ENCODE results near the gene ITFG1. TPM values are rescaled to one million over a fixed set of nuclear protein-coding genes. Genes with fewer than 3 reads are reported as not detected.
A peak's percentile ranks its signal among the peaks of the same experiment; 100 is the strongest.

The ITFG1 gene
- total RNA-seq, 6 experiments from 2014 or later, result 29.9 to 43.8 (median 39.2) TPM

GRCh38 chr16:47136099-47136842, 324.6 kb downstream of the ITFG1 start:
- DNase-seq, result no peak
- intact Hi-C loops (cut with DNase I), result no loop called here
- Histone ChIP-seq H3K36me3 (no peaks in the 10 kb centered on the region), H3K9me3 (no peaks in the 10 kb centered on the region), H3K4me3 (no peak overlapping the region), H3K27ac (no peak overlapping the region), H3K4me1 (no peaks in the 10 kb centered on the region), H3K27me3 (no peaks in the 10 kb centered on the region)
- TF ChIP-seq, protein P1, sequence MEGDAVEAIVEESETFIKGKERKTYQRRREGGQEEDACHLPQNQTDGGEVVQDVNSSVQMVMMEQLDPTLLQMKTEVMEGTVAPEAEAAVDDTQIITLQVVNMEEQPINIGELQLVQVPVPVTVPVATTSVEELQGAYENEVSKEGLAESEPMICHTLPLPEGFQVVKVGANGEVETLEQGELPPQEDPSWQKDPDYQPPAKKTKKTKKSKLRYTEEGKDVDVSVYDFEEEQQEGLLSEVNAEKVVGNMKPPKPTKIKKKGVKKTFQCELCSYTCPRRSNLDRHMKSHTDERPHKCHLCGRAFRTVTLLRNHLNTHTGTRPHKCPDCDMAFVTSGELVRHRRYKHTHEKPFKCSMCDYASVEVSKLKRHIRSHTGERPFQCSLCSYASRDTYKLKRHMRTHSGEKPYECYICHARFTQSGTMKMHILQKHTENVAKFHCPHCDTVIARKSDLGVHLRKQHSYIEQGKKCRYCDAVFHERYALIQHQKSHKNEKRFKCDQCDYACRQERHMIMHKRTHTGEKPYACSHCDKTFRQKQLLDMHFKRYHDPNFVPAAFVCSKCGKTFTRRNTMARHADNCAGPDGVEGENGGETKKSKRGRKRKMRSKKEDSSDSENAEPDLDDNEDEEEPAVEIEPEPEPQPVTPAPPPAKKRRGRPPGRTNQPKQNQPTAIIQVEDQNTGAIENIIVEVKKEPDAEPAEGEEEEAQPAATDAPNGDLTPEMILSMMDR (IDR thresholded peaks at IDR 0.05), result no peak
- TF ChIP-seq POLR2A (IDR thresholded peaks at IDR 0.05), result no peak
- WGBS (ENCODE audit: insufficient coverage, low coverage, low lambda C conversion rate, missing lambda C conversion rate), result 72% methylated on average over 8 of the region's 8 CpGs
- peak in 2 of 4 donors; percentile 42 to 65 for ATAC-seq

DNA sequence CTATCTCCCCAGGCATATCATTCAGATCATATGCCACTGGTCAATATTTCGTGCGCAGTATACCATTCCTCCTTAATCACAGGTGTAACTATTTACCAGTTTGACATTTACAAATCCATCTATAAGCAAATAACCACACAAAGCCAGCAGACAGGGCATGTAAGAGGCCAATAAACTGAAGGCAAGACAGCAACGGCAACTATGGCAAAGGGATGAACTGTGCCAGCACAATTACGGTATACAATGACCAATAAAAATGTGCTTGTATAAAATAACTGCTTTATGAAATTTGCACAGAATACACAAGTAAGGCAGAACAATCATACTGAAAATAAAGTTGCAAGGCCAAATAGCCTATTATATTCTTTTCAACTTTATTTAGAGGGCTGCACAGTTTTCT, 326.3 kb downstream of the ITFG1 start:
- ATAC-seq, result no peak

DNA sequence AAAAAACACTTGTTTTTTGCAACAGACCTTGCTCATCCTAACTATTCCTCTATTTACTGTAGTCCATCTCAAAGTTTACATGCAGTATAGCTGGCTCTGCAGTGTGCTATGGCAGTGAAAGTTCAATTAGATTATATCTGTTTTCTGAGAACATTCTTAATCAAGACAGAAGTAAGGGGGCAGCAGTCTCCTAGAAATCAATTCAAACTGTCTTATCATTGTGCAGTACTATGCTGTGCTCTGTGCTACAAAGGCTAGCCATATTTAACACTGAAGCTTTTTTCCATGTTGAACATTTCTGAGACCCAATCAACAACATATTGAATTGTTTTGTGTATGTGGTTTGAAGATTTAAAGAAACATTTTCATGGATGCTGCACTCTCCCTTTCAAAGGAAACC, 328.6 kb downstream of the ITFG1 start:
- H3K27ac ChIP-seq, result no peak overlapping the region
- intact Hi-C loops (cut with DNase I), result no loop called here

More for the DNA sequence above, 326.3 kb downstream of the ITFG1 start:
- no peaks in the 10 kb centered on the region for H3K4me1 ChIP-seq
- TF ChIP-seq, protein P1 (IDR thresholded peaks at IDR 0.05), result no peak
- no peak for TF ChIP-seq POLR2A (IDR thresholded peaks at IDR 0.05)
- H3K4me3 ChIP-seq, result no peak overlapping the region
- no peak for DNase-seq
- no peaks in the 10 kb centered on the region for H3K36me3 ChIP-seq
- H3K9me3 ChIP-seq, result no peaks in the 10 kb centered on the region
- H3K27me3 ChIP-seq, result no peaks in the 10 kb centered on the region
- no peak overlapping the region for H3K27ac ChIP-seq
- intact Hi-C loops (cut with DNase I), result no loop called here
- 96% methylated on average over 4 of the region's 4 CpGs for WGBS (ENCODE audit: insufficient coverage, low coverage, low lambda C conversion rate, missing lambda C conversion rate)

GRCh38 chr16:47129755-47130435, 331.0 kb downstream of the ITFG1 start:
- Histone ChIP-seq H3K27me3 (no peaks in the 10 kb centered on the region), H3K36me3 (no peaks in the 10 kb centered on the region), H3K9me3 (no peaks in the 10 kb centered on the region), H3K4me1 (no peaks in the 10 kb centered on the region), H3K27ac (no peak overlapping the region), H3K4me3 (no peak overlapping the region)
- intact Hi-C loops (cut with DNase I), result no loop called here
- no peak for DNase-seq
- TF ChIP-seq POLR2A (IDR thresholded peaks at IDR 0.05), result no peak
- TF ChIP-seq, protein P1 (IDR thresholded peaks at IDR 0.05), result no peak
- 75% methylated on average over 7 of the region's 7 CpGs for WGBS (ENCODE audit: insufficient coverage, low coverage, low lambda C conversion rate, missing lambda C conversion rate)
- ATAC-seq, result no peak

More for the DNA sequence above, 328.6 kb downstream of the ITFG1 start:
- DNase-seq, result no peak
- no peak for TF ChIP-seq POLR2A (IDR thresholded peaks at IDR 0.05)
- TF ChIP-seq, protein P1 (IDR thresholded peaks at IDR 0.05), result no peak
- Histone ChIP-seq H3K9me3 (no peaks in the 10 kb centered on the region), H3K4me1 (no peaks in the 10 kb centered on the region), H3K4me3 (no peak overlapping the region), H3K27me3 (no peaks in the 10 kb centered on the region), H3K36me3 (no peaks in the 10 kb centered on the region)
- ATAC-seq, result no peak

All from right lobe of liver (tissue), 6 donors.